Neural cell (in vitro differentiated cells): ENCODE data around the gene TKFC. TPM values are rescaled to one million over a fixed set of nuclear protein-coding genes. Genes with fewer than 3 reads are reported as not detected.

Experiments used
- H2AFZ ChIP-seq: fragments of 200-600, 300-800 bp; sonication (generic), shearing (Covaris generic); 2 replicates; pipeline ENCODE4 v1.6.0; 2014; ENCODE audit warnings: low read depth, mild to moderate bottlenecking, antibody characterized with exemption, low read length, moderate library complexity
- H3F3A ChIP-seq: fragments of 200-600 bp; shearing (Covaris generic); 2 replicates; pipeline ENCODE4 v1.6.1; 2016; ENCODE audit warnings: mild to moderate bottlenecking, moderate library complexity, mixed read lengths, antibody characterized with exemption, low read length; ENCODE audit not compliant: insufficient read depth, poor library complexity, severe bottlenecking
- H3K27ac ChIP-seq: fragments of 200-600, 300-800 bp; sonication (generic), shearing (Covaris generic); 2 replicates; pipeline ENCODE4 v1.5.1; 2014; ENCODE audit warnings: mild to moderate bottlenecking, low read length, moderate library complexity
- H3K27me3 ChIP-seq: fragments of 300-800, 200-600 bp; sonication (generic), shearing (Covaris generic); 2 replicates; pipeline ENCODE4 v1.6.0; 2014; ENCODE audit warnings: mild to moderate bottlenecking, low read depth, low read length, moderate library complexity; ENCODE audit not compliant: insufficient read depth
- H3K36me3 ChIP-seq: fragments of 300-800, 200-600 bp; sonication (generic), shearing (Covaris generic); 2 replicates; pipeline ENCODE4 v1.5.1; 2014; ENCODE audit warnings: mild to moderate bottlenecking, antibody characterized with exemption, low read length, moderate library complexity; ENCODE audit not compliant: insufficient read depth
- H3K4me2 ChIP-seq: fragments of 300-800, 200-600 bp; sonication (generic), shearing (Covaris generic); 2 replicates; pipeline ENCODE4 v1.6.0; 2014; ENCODE audit warnings: mild to moderate bottlenecking, low read length
- H3K4me3 ChIP-seq: fragments of 300-800, 200-600 bp; sonication (generic), shearing (Covaris generic); 2 replicates; pipeline ENCODE4 v1.5.1; 2014; ENCODE audit warnings: mild to moderate bottlenecking, low read length, moderate library complexity
- H3K79me2 ChIP-seq: fragments of 200-600 bp; shearing (Covaris generic); replicated peaks from 2 replicates; pipeline ENCODE4 v1.6.0; 2014; ENCODE audit warnings: mild to moderate bottlenecking, low read length, moderate library complexity; ENCODE audit not compliant: insufficient read depth
- H3K9ac ChIP-seq: fragments of 300-800, 200-600 bp; sonication (generic), shearing (Covaris generic); 2 replicates; pipeline ENCODE4 v1.6.1; 2016; ENCODE audit warnings: mild to moderate bottlenecking, low read length, mixed read lengths
- H3K9me2 ChIP-seq: fragments of 200-600 bp; shearing (Covaris generic); 2 replicates; pipeline ENCODE4 v1.6.1; 2016; ENCODE audit warnings: mild to moderate bottlenecking, low read length, mixed read lengths; ENCODE audit not compliant: insufficient read depth
- H3K9me3 ChIP-seq: fragments of 200-600, 300-800 bp; sonication (generic), shearing (Covaris generic); 2 replicates; pipeline ENCODE4 v1.6.1; 2016; ENCODE audit warnings: mild to moderate bottlenecking, mixed run types, low read length, moderate library complexity, mixed read lengths
- H4K20me1 ChIP-seq: fragments of 200-600 bp; shearing (Covaris generic); 2 replicates; pipeline ENCODE4 v1.6.1; 2016; ENCODE audit warnings: mild to moderate bottlenecking, mixed run types; ENCODE audit not compliant: insufficient read depth
- EP300 ChIP-seq: fragments of 450-650 bp; conservative IDR thresholded peaks from 2 replicates; pipeline ENCODE4 v1.6.1; 2014; ENCODE audit warnings: antibody characterized with exemption, mild to moderate bottlenecking, moderate library complexity; ENCODE audit not compliant: poor library complexity, severe bottlenecking
- EZH2 ChIP-seq: fragments of 200-600, 300-800 bp; shearing (Covaris generic), sonication (generic); IDR thresholded peaks from 2 replicates; pipeline ENCODE4 v1.6.1; 2014; ENCODE audit warnings: antibody characterized with exemption, low read length, borderline replicate concordance, mild to moderate bottlenecking; ENCODE audit not compliant: insufficient read depth, poor library complexity, severe bottlenecking
- MXI1 ChIP-seq: fragments of 450-650 bp; conservative IDR thresholded peaks from 2 replicates; pipeline ENCODE4 v1.6.1; 2014; ENCODE audit warnings: antibody characterized with exemption, mild to moderate bottlenecking; ENCODE audit not compliant: poor library complexity, severe bottlenecking
- POLR2AphosphoS5 ChIP-seq: IDR thresholded peaks from 2 replicates; pipeline ENCODE4 v1.6.1; 2012
- RAD21 ChIP-seq: fragments of 450-650 bp; conservative IDR thresholded peaks from 2 replicates; pipeline ENCODE4 v1.6.1; 2014; ENCODE audit warnings: antibody characterized with exemption, mild to moderate bottlenecking, moderate library complexity
- REST ChIP-seq: IDR thresholded peaks from 2 replicates; pipeline ENCODE4 v1.6.1; 2012; ENCODE audit warnings: borderline replicate concordance
- SMC3 ChIP-seq: fragments of 450-650 bp; conservative IDR thresholded peaks from 2 replicates; pipeline ENCODE4 v1.6.1; 2014; ENCODE audit warnings: antibody characterized with exemption, mild to moderate bottlenecking, moderate library complexity; ENCODE audit not compliant: poor library complexity
- TAF1 ChIP-seq: IDR thresholded peaks from 2 replicates; pipeline ENCODE4 v1.6.1; 2012; ENCODE audit warnings: low read depth
- polyA plus RNA-seq: library from polyadenylated mRNA; depleted of rRNA; stranded (reverse); fragments of >200 nt; gene quantifications from 2 replicates; pipeline ENCODE4 v1.2.3, GENCODE V29; 2014
- TF ChIP-seq, protein P1 (sequence below): fragments of 450-650 bp; IDR thresholded peaks from 2 replicates; pipeline ENCODE4 v1.5.1; 2014; ENCODE audit warnings: antibody characterized with exemption, mild to moderate bottlenecking, moderate library complexity; ENCODE audit not compliant: poor library complexity, severe bottlenecking

TKFC gene
- polyA plus RNA-seq, 1 donor from 2014 or later, result 46.0 TPM

DNA sequence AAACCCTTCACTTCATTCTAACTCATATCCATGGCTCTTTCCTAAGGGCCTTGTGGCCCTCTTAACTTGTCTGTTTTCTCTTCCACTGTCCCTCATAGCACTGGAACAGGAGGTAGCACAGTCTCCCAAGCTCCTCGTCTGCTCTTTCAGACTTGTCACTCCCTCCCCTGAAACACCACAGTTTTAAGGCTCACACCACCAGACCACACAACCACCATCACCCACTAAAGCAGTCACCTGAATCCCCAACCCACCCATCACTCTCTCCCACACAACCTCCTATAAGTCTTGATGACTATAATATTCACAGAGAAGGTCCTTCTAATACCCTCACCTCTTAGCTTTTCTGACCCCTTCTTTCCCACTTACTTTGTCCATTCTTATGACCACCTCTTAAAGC is 26.8 kb upstream of the TKFC start:
- H4K20me1 ChIP-seq, result no peaks in the 10 kb centered on the region
- no peak overlapping the region for H3K9ac ChIP-seq
- H3K27me3 ChIP-seq, result no peaks in the 10 kb centered on the region
- H3K4me3 ChIP-seq, result no peak overlapping the region
- TF ChIP-seq POLR2AphosphoS5 (no peak), RAD21 (no peak), MXI1 (no peak), TAF1 (no peak), SMC3 (no peak), REST (no peak), EP300 (no peak), EZH2 (no peak)
- TF ChIP-seq, protein P1, sequence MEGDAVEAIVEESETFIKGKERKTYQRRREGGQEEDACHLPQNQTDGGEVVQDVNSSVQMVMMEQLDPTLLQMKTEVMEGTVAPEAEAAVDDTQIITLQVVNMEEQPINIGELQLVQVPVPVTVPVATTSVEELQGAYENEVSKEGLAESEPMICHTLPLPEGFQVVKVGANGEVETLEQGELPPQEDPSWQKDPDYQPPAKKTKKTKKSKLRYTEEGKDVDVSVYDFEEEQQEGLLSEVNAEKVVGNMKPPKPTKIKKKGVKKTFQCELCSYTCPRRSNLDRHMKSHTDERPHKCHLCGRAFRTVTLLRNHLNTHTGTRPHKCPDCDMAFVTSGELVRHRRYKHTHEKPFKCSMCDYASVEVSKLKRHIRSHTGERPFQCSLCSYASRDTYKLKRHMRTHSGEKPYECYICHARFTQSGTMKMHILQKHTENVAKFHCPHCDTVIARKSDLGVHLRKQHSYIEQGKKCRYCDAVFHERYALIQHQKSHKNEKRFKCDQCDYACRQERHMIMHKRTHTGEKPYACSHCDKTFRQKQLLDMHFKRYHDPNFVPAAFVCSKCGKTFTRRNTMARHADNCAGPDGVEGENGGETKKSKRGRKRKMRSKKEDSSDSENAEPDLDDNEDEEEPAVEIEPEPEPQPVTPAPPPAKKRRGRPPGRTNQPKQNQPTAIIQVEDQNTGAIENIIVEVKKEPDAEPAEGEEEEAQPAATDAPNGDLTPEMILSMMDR, result no peak
- no peak overlapping the region for H3K4me2 ChIP-seq
- H3K9me2 ChIP-seq, result no peaks in the 10 kb centered on the region
- peaks cover 12% of the 10 kb centered on the region for H3K36me3 ChIP-seq
- no peak overlapping the region for H3K27ac ChIP-seq
- H3K79me2 ChIP-seq, result no peaks in the 10 kb centered on the region
- no peak overlapping the region for H2AFZ ChIP-seq
- no peaks in the 10 kb centered on the region for H3F3A ChIP-seq
- H3K9me3 ChIP-seq, result no peaks in the 10 kb centered on the region

- no peak overlapping the region for H3K27ac ChIP-seq
These were observed 25.7 kb upstream of the TKFC start for GRCh38 chr11:61307354-61307753.

More at GRCh38 chr11:61307354-61307753, 25.7 kb upstream of the TKFC start:
- Histone ChIP-seq H3K4me2 (no peak overlapping the region), H3K79me2 (no peaks in the 10 kb centered on the region), H3K9me2 (no peaks in the 10 kb centered on the region), H3K9ac (no peak overlapping the region), H3K27me3 (no peaks in the 10 kb centered on the region), H3K9me3 (no peaks in the 10 kb centered on the region), H2AFZ (no peak overlapping the region), H3K4me3 (no peak overlapping the region), H3K36me3 (peaks cover 12% of the 10 kb centered on the region), H3F3A (no peaks in the 10 kb centered on the region), H4K20me1 (no peaks in the 10 kb centered on the region)
- TF ChIP-seq POLR2AphosphoS5, result no peak
- no peak for TF ChIP-seq TAF1
- no peak for TF ChIP-seq EZH2
- no peak for TF ChIP-seq REST
- TF ChIP-seq MXI1, result no peak
- no peak for TF ChIP-seq RAD21
- TF ChIP-seq, protein P1, result no peak
- TF ChIP-seq SMC3, result no peak
- TF ChIP-seq EP300, result no peak
